Measurements from ENCODE around the gene SEMA6D.

DNA sequence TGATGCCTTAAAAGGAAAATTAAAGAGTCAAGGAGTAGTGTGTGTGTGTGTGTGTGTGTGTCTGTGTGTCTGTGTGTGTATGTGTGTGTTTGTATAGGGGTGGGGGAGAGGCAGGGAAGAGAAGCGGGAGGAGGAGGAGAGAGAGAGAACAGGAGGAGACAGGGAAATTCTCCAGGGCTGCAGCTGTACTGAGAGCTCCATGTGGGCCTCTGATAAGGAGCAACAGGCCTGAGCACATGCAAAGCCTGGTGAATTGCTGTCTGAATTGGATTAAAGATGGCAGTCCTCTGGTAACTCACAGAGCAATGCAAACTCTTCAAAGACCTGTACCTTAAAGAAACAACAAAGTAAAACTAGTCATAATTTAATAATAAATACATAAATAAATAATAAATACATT, 70.6 kb downstream of the SEMA6D start:
- no peak for TF ChIP-seq POLR2A (IDR thresholded peaks at IDR 0.05)
- TF ChIP-seq, protein P1, sequence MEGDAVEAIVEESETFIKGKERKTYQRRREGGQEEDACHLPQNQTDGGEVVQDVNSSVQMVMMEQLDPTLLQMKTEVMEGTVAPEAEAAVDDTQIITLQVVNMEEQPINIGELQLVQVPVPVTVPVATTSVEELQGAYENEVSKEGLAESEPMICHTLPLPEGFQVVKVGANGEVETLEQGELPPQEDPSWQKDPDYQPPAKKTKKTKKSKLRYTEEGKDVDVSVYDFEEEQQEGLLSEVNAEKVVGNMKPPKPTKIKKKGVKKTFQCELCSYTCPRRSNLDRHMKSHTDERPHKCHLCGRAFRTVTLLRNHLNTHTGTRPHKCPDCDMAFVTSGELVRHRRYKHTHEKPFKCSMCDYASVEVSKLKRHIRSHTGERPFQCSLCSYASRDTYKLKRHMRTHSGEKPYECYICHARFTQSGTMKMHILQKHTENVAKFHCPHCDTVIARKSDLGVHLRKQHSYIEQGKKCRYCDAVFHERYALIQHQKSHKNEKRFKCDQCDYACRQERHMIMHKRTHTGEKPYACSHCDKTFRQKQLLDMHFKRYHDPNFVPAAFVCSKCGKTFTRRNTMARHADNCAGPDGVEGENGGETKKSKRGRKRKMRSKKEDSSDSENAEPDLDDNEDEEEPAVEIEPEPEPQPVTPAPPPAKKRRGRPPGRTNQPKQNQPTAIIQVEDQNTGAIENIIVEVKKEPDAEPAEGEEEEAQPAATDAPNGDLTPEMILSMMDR (IDR thresholded peaks at IDR 0.05) = no peak

Data from transverse colon (tissue), 3 donors.